ENCODE results near the gene SURF6.
A peak's percentile ranks its signal among the peaks of the same experiment; 100 is the strongest.

The SURF6 gene

GRCh38 chr9:133347985-133348717 lies 12.2 kb upstream of the SURF6 start, which contains the start of the genes MED22 and RPL7A:
TSS of gene MED22 (minus strand) at chr9:133348131. CDS start at chr9:133346662, 1,469 bp downstream.
TSS of gene RPL7A (plus strand) at chr9:133348218. CDS start at chr9:133348244, 26 bp downstream.
- TF ChIP-seq FOXP2 (optimal IDR thresholded peaks at IDR 0.05; ENCODE audit: borderline replicate concordance, extremely low read depth, extremely low read length, insufficient read depth) = no peak
- peak; percentile 97 for TF ChIP-seq POLR2AphosphoS5 (IDR thresholded peaks at IDR 0.05; ENCODE audit: low read depth, low read length)
- TF ChIP-seq TAF1 (IDR thresholded peaks at IDR 0.05; ENCODE audit: borderline replicate concordance, insufficient read depth, low read length) = peak; percentile 99
- peak in 1 of 2 experiments; percentile 72; a peak in 2 of 4 replicates for TF ChIP-seq REST (IDR thresholded peaks at IDR 0.05; ENCODE audit: insufficient read depth in 1 of 2, low read depth in 2 of 2, low read length in 2 of 2)
- TF ChIP-seq SIN3A (IDR thresholded peaks at IDR 0.05; ENCODE audit: borderline replicate concordance, insufficient read depth, low read length) = no peak

GRCh38 chr9:133347515-133347984 lies 11.6 kb upstream of the SURF6 start:
- no peak for TF ChIP-seq REST (IDR thresholded peaks at IDR 0.05; ENCODE audit: insufficient read depth in 1 of 2, low read depth in 2 of 2, low read length in 2 of 2)

GRCh38 chr9:133346021-133346785 lies 10.2 kb upstream of the SURF6 start:
- TF ChIP-seq SIN3A (IDR thresholded peaks at IDR 0.05; ENCODE audit: borderline replicate concordance, insufficient read depth, low read length) = no peak
- no peak for TF ChIP-seq FOXP2 (optimal IDR thresholded peaks at IDR 0.05; ENCODE audit: borderline replicate concordance, extremely low read depth, extremely low read length, insufficient read depth)
- no peak for TF ChIP-seq POLR2AphosphoS5 (IDR thresholded peaks at IDR 0.05; ENCODE audit: low read depth, low read length)
- TF ChIP-seq REST (IDR thresholded peaks at IDR 0.05; ENCODE audit: insufficient read depth in 1 of 2, low read depth in 2 of 2, low read length in 2 of 2) = no peak
- TF ChIP-seq TAF1 (IDR thresholded peaks at IDR 0.05; ENCODE audit: borderline replicate concordance, insufficient read depth, low read length) = no peak

- TF ChIP-seq TAF1 (IDR thresholded peaks at IDR 0.05; ENCODE audit: borderline replicate concordance, insufficient read depth, low read length) (no peak), POLR2AphosphoS5 (IDR thresholded peaks at IDR 0.05; ENCODE audit: low read depth, low read length) (no peak), SIN3A (IDR thresholded peaks at IDR 0.05; ENCODE audit: borderline replicate concordance, insufficient read depth, low read length) (no peak), REST (IDR thresholded peaks at IDR 0.05; ENCODE audit: insufficient read depth in 1 of 2, low read depth in 2 of 2, low read length in 2 of 2) (no peak), FOXP2 (optimal IDR thresholded peaks at IDR 0.05; ENCODE audit: borderline replicate concordance, extremely low read depth, extremely low read length, insufficient read depth) (no peak)
Measured at GRCh38 chr9:133345596-133345995, 9.6 kb upstream of the SURF6 start.

All from PFSK-1 (cell line).